CD14-positive monocyte (primary cell): ENCODE measurements around the gene SLC22A12. TPM values are rescaled to one million over a fixed set of nuclear protein-coding genes. Genes with fewer than 3 reads are reported as not detected.

Experiments used
- DNase-seq, 3 donors: peaks; one replicate each; pipeline ENCODE4 v3.0.0-alpha.2; 2011 to 2022
- H2AFZ ChIP-seq: 2 replicates; pipeline ENCODE4 v1.6.0; 2012; ENCODE audit warnings: mild to moderate bottlenecking, low read depth, low read length, inconsistent platforms; ENCODE audit not compliant: insufficient read depth, poor library complexity, severe bottlenecking
- H3K27ac ChIP-seq, 2 donors: 1 replicate in 1 of 2; 2 replicates in 1 of 2; pipeline ENCODE4 v1.5.1; 2012 to 2013; ENCODE audit warnings: low read length in 2 of 2, control low read depth in 1 of 2, inconsistent platforms in 1 of 2, low read depth in 1 of 2, mild to moderate bottlenecking in 1 of 2
- H3K27me3 ChIP-seq, 2 donors: one replicate each; pipeline versions ENCODE4 v1.6.0 to v1.6.1; 2011 to 2013; ENCODE audit warnings: low read length in 2 of 2; ENCODE audit not compliant: control insufficient read depth in 2 of 2, insufficient read depth in 2 of 2
- H3K36me3 ChIP-seq, 2 donors: replicated peaks in 1 of 2; 1 replicate in 1 of 2; 2 replicates in 1 of 2; pipeline versions ENCODE4 v1.5.1 to v1.6.1; 2012 to 2013; ENCODE audit warnings: low read length in 2 of 2, control low read depth in 1 of 2, inconsistent platforms in 1 of 2, mild to moderate bottlenecking in 1 of 2; ENCODE audit not compliant: insufficient read depth in 2 of 2, control insufficient read depth in 1 of 2
- H3K4me1 ChIP-seq, 2 donors: 1 replicate in 1 of 2; 2 replicates in 1 of 2; pipeline versions ENCODE4 v1.5.1 to v1.6.1; 2012 to 2013; ENCODE audit warnings: low read length in 2 of 2, control low read depth in 1 of 2, inconsistent platforms in 1 of 2, mild to moderate bottlenecking in 1 of 2, moderate library complexity in 1 of 2; ENCODE audit not compliant: insufficient read depth in 2 of 2, control insufficient read depth in 1 of 2
- H3K4me2 ChIP-seq: replicated peaks from 2 replicates; pipeline ENCODE3; 2012; ENCODE audit warnings: low read length, moderate library complexity, mild to moderate bottlenecking; ENCODE audit not compliant: poor library complexity, severe bottlenecking; ENCODE audit errors: extremely low read depth
- H3K4me3 ChIP-seq, 3 experiments: fragments of 200-600 bp in 1 of 3; sonication (generic) in 1 of 3; replicated peaks in 1 of 3; 1 replicate in 2 of 3; 2 replicates in 1 of 3; pipeline ENCODE4 v1.5.1; 2011 to 2013; ENCODE audit warnings: low read length in 3 of 3, mild to moderate bottlenecking in 3 of 3, control low read depth in 2 of 3, low read depth in 2 of 3, inconsistent platforms in 1 of 3, moderate library complexity in 1 of 3
- H3K79me2 ChIP-seq: 2 replicates; pipeline ENCODE4 v1.6.0; 2012; ENCODE audit warnings: mild to moderate bottlenecking, control low read depth, inconsistent platforms, low read length, moderate library complexity; ENCODE audit not compliant: insufficient read depth
- H3K9ac ChIP-seq: 2 replicates; pipeline ENCODE4 v1.6.0; 2017; ENCODE audit warnings: low read length, mild to moderate bottlenecking; ENCODE audit not compliant: insufficient read depth, poor library complexity, severe bottlenecking
- H3K9me3 ChIP-seq, 2 donors: replicated peaks in 1 of 2; 1 replicate in 1 of 2; 2 replicates in 1 of 2; pipeline versions ENCODE4 v1.5.1 to v1.6.1; 2012 to 2013; ENCODE audit warnings: low read length in 2 of 2, control low read depth in 1 of 2; ENCODE audit not compliant: control insufficient read depth in 1 of 2, insufficient read depth in 1 of 2
- H4K20me1 ChIP-seq: 2 replicates; pipeline ENCODE4 v1.6.0; 2012; ENCODE audit warnings: mild to moderate bottlenecking, low read length, control low read depth, moderate library complexity; ENCODE audit not compliant: insufficient read depth
- H3K27ac Mint-ChIP-seq, 7 donors: one replicate each; pipeline ENCODE4 v1.8.0; 2020; ENCODE audit warnings: mild to moderate bottlenecking in 7 of 7, mixed read lengths in 7 of 7, moderate library complexity in 6 of 7, inconsistent platforms in 2 of 7
- H3K27me3 Mint-ChIP-seq, 3 donors: one replicate each; pipeline ENCODE4 v1.8.0; 2021 to 2022; ENCODE audit warnings: low read depth in 3 of 3, mild to moderate bottlenecking in 3 of 3, mixed read lengths in 3 of 3, moderate library complexity in 3 of 3, inconsistent platforms in 1 of 3
- H3K36me3 Mint-ChIP-seq, 2 donors: one replicate each; pipeline ENCODE4 v1.8.0; 2020; ENCODE audit warnings: mixed read lengths in 2 of 2, inconsistent platforms in 1 of 2, mild to moderate bottlenecking in 1 of 2
- H3K4me1 Mint-ChIP-seq: one replicate; pipeline ENCODE4 v1.8.0; 2020; ENCODE audit warnings: mild to moderate bottlenecking, mixed read lengths
- H3K4me3 Mint-ChIP-seq, 2 donors: one replicate each; pipeline ENCODE4 v1.8.0; 2020; ENCODE audit warnings: mild to moderate bottlenecking in 2 of 2, mixed read lengths in 2 of 2, moderate library complexity in 1 of 2
- H3K9me3 Mint-ChIP-seq, 7 donors: one replicate each; pipeline ENCODE4 v1.8.0; 2020 to 2022; ENCODE audit warnings: mixed read lengths in 7 of 7, mild to moderate bottlenecking in 6 of 7, moderate library complexity in 6 of 7, inconsistent platforms in 2 of 7
- CTCF ChIP-seq: fragments of 200-600 bp; IDR thresholded peaks from one replicate; pipeline ENCODE4 v1.8.0; 2022; ENCODE audit warnings: antibody characterized with exemption, mild to moderate bottlenecking
- WGBS: methylation state at CpG from one replicate; pipeline ENCODE4 v1.1.5; 2013; ENCODE audit warnings: missing lambda C conversion rate; ENCODE audit not compliant: insufficient coverage; 5-methylcytosine and 5-hydroxymethylcytosine counted together
- intact Hi-C, 2 donors: fragments of 100-400 bp; cut with micrococcal nuclease; formaldehyde crosslinking; loops; one replicate each; pipeline versions ENCODE4 v1.15.0 to v1.15.1; 2023
- polyA plus RNA-seq, 3 donors: library from polyadenylated mRNA; depleted of rRNA in 1 of 3; unstranded in 2 of 3; stranded (reverse) in 1 of 3; fragments of 300-500 nt in 2 of 3; fragments of >200 nt in 1 of 3; fragmentation: Illumina TruSeq in 2 of 3; gene quantifications; 1 replicate in 2 of 3; 2 replicates in 1 of 3; pipeline ENCODE4 v1.2.3, GENCODE V29; 2012 to 2021

The SLC22A12 gene
- polyA plus RNA-seq, 3 donors, result not detected

GRCh38 chr11:64629796-64630562 is 39.0 kb downstream of the SLC22A12 start:
- intact Hi-C loops, result no loop called here
- Histone ChIP-seq H3K27ac (no peak overlapping the region), H3K9ac (no peak overlapping the region), H3K4me3 (no peak overlapping the region), H3K79me2 (no peaks in the 10 kb centered on the region), H3K36me3 (no peaks in the 10 kb centered on the region), H3K4me2 (no peak overlapping the region), H4K20me1 (no peaks in the 10 kb centered on the region), H3K9me3 (no peaks in the 10 kb centered on the region), H3K27me3 (no peaks in the 10 kb centered on the region), H3K4me1 (peaks cover 26 to 27% of the 10 kb centered on the region in 2 donors), H2AFZ (no peak overlapping the region)
- WGBS, result 87% methylated on average over 56 of the region's 56 CpGs
- Mint-ChIP-seq H3K4me3 (no peak overlapping the region), H3K36me3 (no peaks in the 10 kb centered on the region), H3K27me3 (peaks cover 3 to 11% (median 5%) of the 10 kb centered on the region in 3 donors), H3K4me1 (peaks cover 35% of the 10 kb centered on the region), H3K27ac (peak overlapping the region in 1 of 7 donors; percentile 15), H3K9me3 (peaks cover 0 to 3% (median 0%) of the 10 kb centered on the region in 7 donors)
- no peak for TF ChIP-seq CTCF
- DNase-seq, result no peak

DNA sequence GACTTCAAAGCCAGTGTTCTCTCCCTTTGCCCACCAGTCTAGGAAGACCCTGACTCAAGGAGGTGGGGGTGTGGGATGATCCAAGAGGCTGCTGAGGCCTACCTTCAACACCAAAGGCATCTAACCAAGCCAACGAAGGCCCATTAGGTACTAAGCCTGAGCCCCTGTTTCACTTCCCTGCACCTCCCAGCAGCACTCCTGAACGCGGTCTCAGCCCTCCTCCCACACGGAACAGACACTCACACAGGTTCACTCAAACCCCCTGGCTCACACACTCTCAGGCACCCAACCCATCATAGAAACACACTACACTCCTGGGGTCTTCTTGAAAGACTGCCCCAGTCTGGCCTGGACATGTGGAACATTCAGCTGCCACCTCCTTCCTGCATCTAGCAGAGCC is 40.7 kb downstream of the SLC22A12 start:
- H3K9me3 Mint-ChIP-seq, result peaks cover 0 to 2% (median 0%) of the 10 kb centered on the region in 7 donors

More for the DNA sequence above, 40.7 kb downstream of the SLC22A12 start:
- peaks cover 9 to 11% of the 10 kb centered on the region in 2 donors for H3K4me1 ChIP-seq
- WGBS, result 67% methylated on average over 4 of the region's 4 CpGs
- no peak for TF ChIP-seq CTCF
- Mint-ChIP-seq H3K27me3 (peaks cover 3 to 11% (median 5%) of the 10 kb centered on the region in 3 donors), H3K36me3 (no peaks in the 10 kb centered on the region), H3K4me1 (peaks cover 18% of the 10 kb centered on the region), H3K4me3 (no peak overlapping the region), H3K27ac (no peak overlapping the region)
- H3K27me3 ChIP-seq, result no peaks in the 10 kb centered on the region
- H3K4me3 ChIP-seq, result no peak overlapping the region
- no peak overlapping the region for H3K9ac ChIP-seq
- no peaks in the 10 kb centered on the region for H4K20me1 ChIP-seq
- H3K27ac ChIP-seq, result no peak overlapping the region
- H2AFZ ChIP-seq, result no peak overlapping the region
- intact Hi-C loops, result no loop called here
- no peak for DNase-seq
- no peaks in the 10 kb centered on the region for H3K79me2 ChIP-seq
- H3K36me3 ChIP-seq, result no peaks in the 10 kb centered on the region
- H3K9me3 ChIP-seq, result no peaks in the 10 kb centered on the region
- no peak overlapping the region for H3K4me2 ChIP-seq
